ENCODE data around the gene POU6F1. TPM values are rescaled to one million over a fixed set of nuclear protein-coding genes. Genes with fewer than 3 reads are reported as not detected.
"Not testable (repeated sequence)": the region's sequence is repeated elsewhere in the genome, so short reads cannot be mapped to it uniquely, and the experiment has no call there.

Gene POU6F1
- total RNA-seq (4.6 TPM), polyA plus RNA-seq (ENCODE audit: insufficient read depth in 1 of 8, insufficient read length in 8 of 8, low replicate concordance in 1 of 8) (10 to 100 TPM in 1 of 8 donors, 1 to 10 TPM in 7; 6.5 to 10.3 (median 7.7) TPM)
- long read RNA-seq, donor 1 = 0 reads
- long read RNA-seq, donor 2 = 0 reads
- long read RNA-seq, donor 3 = 0 reads
- long read RNA-seq, donor 4, partial matches to known transcripts = 0 of 1 reads
- long read RNA-seq, donor 4, other reads (novel, unspliced or antisense) = 0 of 1 reads
- long read RNA-seq, donor 5, partial matches to known transcripts = 0 of 2 reads
- long read RNA-seq, donor 5, other reads (novel, unspliced or antisense) = 0 of 2 reads
- long read RNA-seq, donor 6, partial matches to known transcripts = 0 of 1 reads
- long read RNA-seq, donor 6, other reads (novel, unspliced or antisense) = 0 of 1 reads
- long read RNA-seq, donor 7 = 0 reads
- long read RNA-seq, donor 8, partial matches to known transcripts = 0 of 1 reads
- long read RNA-seq, donor 8, other reads (novel, unspliced or antisense) = 0 of 1 reads
- long read RNA-seq, donor 9 = 0 reads
- long read RNA-seq, donor 10, partial matches to known transcripts = 0 of 1 reads
- long read RNA-seq, donor 10, other reads (novel, unspliced or antisense) = 0 of 1 reads
- long read RNA-seq, donor 11, full-length matches to known transcripts = 2 of 2 reads
- long read RNA-seq, donor 11, partial matches to known transcripts = 0 of 2 reads
- long read RNA-seq, donor 11, other reads (novel, unspliced or antisense) = 0 of 2 reads

DNA sequence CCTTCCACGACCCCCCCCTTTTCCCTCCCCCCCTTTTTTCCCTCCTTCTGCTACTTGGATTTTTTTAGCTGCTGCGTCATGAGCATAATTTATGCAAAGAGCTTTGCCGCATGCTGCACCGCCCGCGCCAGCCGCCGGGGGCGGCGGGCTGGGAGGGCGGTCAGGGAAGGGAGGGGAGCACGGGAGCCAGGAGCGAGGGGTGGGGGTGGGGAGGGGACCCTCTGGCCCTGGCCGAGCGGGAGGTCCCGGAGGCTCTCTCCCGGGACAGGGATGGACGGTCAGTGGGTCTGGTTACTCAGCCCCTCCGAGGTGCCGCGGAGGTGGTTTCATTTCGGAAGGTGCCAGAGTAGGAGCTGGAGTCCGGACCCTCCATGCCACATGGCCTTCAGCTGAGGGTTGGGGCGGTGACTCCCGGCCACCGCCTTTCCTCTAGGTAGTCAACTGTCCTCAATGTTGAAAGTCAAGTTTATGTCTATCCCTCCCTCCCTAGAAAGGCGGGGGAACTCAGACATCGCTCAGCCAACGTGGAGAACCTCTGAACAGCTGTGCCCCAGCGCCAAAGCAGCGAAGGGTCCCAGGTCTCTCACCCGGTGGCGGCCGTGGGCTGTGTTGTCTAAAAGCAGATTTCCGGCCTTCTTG lies at the start of gene POU6F1:
POU6F1 (minus strand) TSS at position 95 of the 639 bp plus-strand sequence. CDS start 11,226 bp downstream, outside the sequence.
- Histone ChIP-seq H3K27me3 (ENCODE audit: control insufficient read depth, insufficient read depth, low read length) (no peaks in the 10 kb centered on the region), H3K9me3 (replicated peaks; ENCODE audit: control insufficient read depth, low read depth, low read length) (no peaks in the 10 kb centered on the region), H3K4me1 (ENCODE audit: control insufficient read depth, insufficient read depth, low read length) (peaks cover 15% of the 10 kb centered on the region), H3K27ac (ENCODE audit: low read length) (peak within 1 kb of the TSS; percentile 94), H3K36me3 (ENCODE audit: control insufficient read depth, insufficient read depth, low read length) (no peaks in the 10 kb centered on the region), H3K4me3 (ENCODE audit: low read length) (peak within 1 kb of the TSS; percentile 82)
- WGBS (ENCODE audit: insufficient coverage) = under 1% methylated on average over 32 of the region's 35 CpGs
- peak; percentile 95 for DNase-seq

DNA sequence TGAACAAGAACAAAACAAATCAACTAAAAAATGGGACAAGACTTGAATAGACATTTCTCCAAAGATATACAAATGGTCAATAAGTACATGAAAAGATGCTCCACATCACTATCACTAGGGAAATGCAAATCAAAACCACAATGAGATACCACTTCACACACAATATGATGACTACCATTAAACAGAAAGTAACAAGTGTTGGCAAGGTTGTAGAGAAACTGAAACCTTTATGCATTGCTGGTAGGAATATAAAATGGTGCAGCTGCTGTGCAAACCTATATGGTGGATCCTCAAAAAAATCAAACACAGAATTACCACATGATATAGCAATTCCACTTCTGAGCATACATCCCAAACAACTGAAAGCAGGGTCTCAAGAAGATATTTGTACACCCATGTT lies 47.2 kb upstream of the POU6F1 start:
- no peaks in the 10 kb centered on the region for H3K4me1 ChIP-seq (ENCODE audit: control insufficient read depth, insufficient read depth, low read length)
- H3K27me3 ChIP-seq (ENCODE audit: control insufficient read depth, insufficient read depth, low read length) = peaks cover 12% of the 10 kb centered on the region
- no peak for DNase-seq

GRCh38 chr12:51264297-51264696 lies 46.4 kb upstream of the POU6F1 start:
- no peaks in the 10 kb centered on the region for H3K36me3 ChIP-seq (ENCODE audit: control insufficient read depth, insufficient read depth, low read length)
- WGBS (ENCODE audit: insufficient coverage) = no CpG with 5 or more reads among the region's 5 CpGs
- H3K27ac ChIP-seq (ENCODE audit: low read length) = no peak overlapping the region
- H3K4me1 ChIP-seq (ENCODE audit: control insufficient read depth, insufficient read depth, low read length) = no peaks in the 10 kb centered on the region
- H3K27me3 ChIP-seq (ENCODE audit: control insufficient read depth, insufficient read depth, low read length) = peaks cover 9% of the 10 kb centered on the region
- DNase-seq = no peak
- H3K4me3 ChIP-seq (ENCODE audit: low read length) = no peak overlapping the region
- no peaks in the 10 kb centered on the region for H3K9me3 ChIP-seq (replicated peaks; ENCODE audit: control insufficient read depth, low read depth, low read length)

More for the DNA sequence above, 47.2 kb upstream of the POU6F1 start:
- no peak overlapping the region for H3K27ac ChIP-seq (ENCODE audit: low read length)
- H3K9me3 ChIP-seq (replicated peaks; ENCODE audit: control insufficient read depth, low read depth, low read length) = no peaks in the 10 kb centered on the region
- H3K36me3 ChIP-seq (ENCODE audit: control insufficient read depth, insufficient read depth, low read length) = no peaks in the 10 kb centered on the region
- no peak overlapping the region for H3K4me3 ChIP-seq (ENCODE audit: low read length)

DNA sequence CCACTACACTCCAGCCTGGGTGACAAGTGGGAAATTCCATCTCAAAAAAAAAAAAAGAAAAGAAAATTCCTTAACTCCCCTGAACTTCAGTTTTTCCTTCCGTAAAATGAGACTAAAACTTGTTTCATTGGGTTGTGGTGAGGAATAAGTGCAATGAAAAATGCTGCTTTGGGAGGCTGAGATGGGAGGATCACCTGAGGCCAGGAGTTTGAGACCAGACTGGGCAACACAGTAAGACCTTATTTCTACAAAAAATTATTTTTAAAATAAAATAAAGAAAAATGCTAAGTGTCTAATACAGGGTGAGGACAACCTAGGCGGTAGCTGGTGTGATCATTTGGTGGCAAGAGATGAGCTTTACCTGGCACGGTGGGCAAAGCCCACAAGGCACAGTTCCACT lies 45.5 kb upstream of the POU6F1 start:
- H3K9me3 ChIP-seq (replicated peaks; ENCODE audit: control insufficient read depth, low read depth, low read length) = no peaks in the 10 kb centered on the region
- no peak overlapping the region for H3K27ac ChIP-seq (ENCODE audit: low read length)
- DNase-seq = no peak
- no peaks in the 10 kb centered on the region for H3K36me3 ChIP-seq (ENCODE audit: control insufficient read depth, insufficient read depth, low read length)
- no peak overlapping the region for H3K4me3 ChIP-seq (ENCODE audit: low read length)
- WGBS (ENCODE audit: insufficient coverage) = 85% methylated on average over 2 of the region's 3 CpGs
- H3K27me3 ChIP-seq (ENCODE audit: control insufficient read depth, insufficient read depth, low read length) = peaks cover 4% of the 10 kb centered on the region
- no peaks in the 10 kb centered on the region for H3K4me1 ChIP-seq (ENCODE audit: control insufficient read depth, insufficient read depth, low read length)

DNA sequence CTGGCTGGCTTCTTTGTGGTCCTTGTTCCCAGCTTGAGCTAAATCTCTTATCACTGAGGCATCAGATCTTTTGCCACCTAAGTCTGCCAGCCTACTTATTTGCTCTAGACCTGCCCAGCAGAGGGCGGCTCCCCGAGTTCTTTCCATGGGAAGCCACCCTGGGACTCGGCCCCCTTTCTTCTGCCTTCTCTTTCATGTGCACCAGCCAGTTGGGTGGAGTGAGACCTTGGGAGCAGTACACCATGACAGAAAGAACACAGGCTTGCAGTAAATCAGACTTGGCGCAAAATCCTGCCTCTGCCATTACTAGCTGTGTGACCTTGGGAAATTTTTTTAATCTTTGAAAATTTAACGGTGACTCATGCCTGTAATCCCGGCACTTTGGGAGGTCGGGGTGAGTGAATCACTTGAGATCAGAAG lies 44.9 kb upstream of the POU6F1 start:
- WGBS (ENCODE audit: insufficient coverage) = 84% methylated on average over 4 of the region's 7 CpGs
- no peak overlapping the region for H3K4me3 ChIP-seq (ENCODE audit: low read length)
- no peak for DNase-seq
- H3K27me3 ChIP-seq (ENCODE audit: control insufficient read depth, insufficient read depth, low read length) = peaks cover 4% of the 10 kb centered on the region
- H3K9me3 ChIP-seq (replicated peaks; ENCODE audit: control insufficient read depth, low read depth, low read length) = no peaks in the 10 kb centered on the region
- no peaks in the 10 kb centered on the region for H3K36me3 ChIP-seq (ENCODE audit: control insufficient read depth, insufficient read depth, low read length)
- no peak overlapping the region for H3K27ac ChIP-seq (ENCODE audit: low read length)
- no peaks in the 10 kb centered on the region for H3K4me1 ChIP-seq (ENCODE audit: control insufficient read depth, insufficient read depth, low read length)

DNA sequence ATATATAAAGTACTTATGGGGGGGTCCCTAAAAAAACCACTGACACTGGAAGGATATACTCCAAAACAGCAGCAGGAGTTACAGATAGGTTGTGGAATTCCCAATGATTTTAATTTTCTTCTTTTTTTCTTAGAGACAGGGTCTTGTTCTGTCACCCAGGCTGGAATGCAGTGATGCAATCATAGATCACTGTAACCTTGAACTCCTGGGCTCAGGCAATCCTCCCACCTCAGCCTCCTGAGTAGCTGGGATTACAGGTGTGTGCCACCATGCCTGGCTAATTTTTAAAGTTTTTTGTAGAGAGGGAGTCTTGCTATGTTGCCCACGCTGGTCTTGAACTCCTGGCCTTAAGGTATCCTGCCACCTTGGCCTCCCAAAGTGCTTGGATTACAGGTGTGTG lies 41.7 kb upstream of the POU6F1 start:
- H3K36me3 ChIP-seq (ENCODE audit: control insufficient read depth, insufficient read depth, low read length); H3K4me1 ChIP-seq (ENCODE audit: control insufficient read depth, insufficient read depth, low read length); DNase-seq; H3K27ac ChIP-seq (ENCODE audit: low read length); H3K27me3 ChIP-seq (ENCODE audit: control insufficient read depth, insufficient read depth, low read length); H3K4me3 ChIP-seq (ENCODE audit: low read length); H3K9me3 ChIP-seq (replicated peaks; ENCODE audit: control insufficient read depth, low read depth, low read length): not testable (repeated sequence)
- WGBS (ENCODE audit: insufficient coverage) = no CpG with 5 or more reads among the region's 1 CpG

DNA sequence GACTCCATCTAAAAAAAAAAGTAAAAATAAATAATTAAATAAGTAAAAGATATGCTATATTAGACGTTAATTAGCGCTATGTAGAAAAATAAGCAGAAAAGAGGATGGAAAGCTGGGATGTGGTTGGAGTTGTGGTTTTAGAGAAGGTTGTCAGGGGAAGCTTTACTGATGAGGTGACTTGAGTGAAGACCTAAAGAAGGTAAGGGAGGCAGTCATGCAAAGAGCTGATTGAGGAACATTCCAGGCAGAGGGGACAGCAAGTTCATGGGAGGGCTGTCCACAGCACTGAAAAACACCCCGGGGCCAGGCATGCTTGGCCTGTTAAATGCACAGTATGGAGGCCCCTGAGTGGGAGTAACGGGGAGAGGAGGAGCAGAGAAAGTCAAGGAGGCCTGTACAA lies 36.7 kb upstream of the POU6F1 start:
- Histone ChIP-seq H3K4me1 (ENCODE audit: control insufficient read depth, insufficient read depth, low read length) (no peaks in the 10 kb centered on the region), H3K27me3 (ENCODE audit: control insufficient read depth, insufficient read depth, low read length) (no peaks in the 10 kb centered on the region), H3K4me3 (ENCODE audit: low read length) (no peak overlapping the region), H3K9me3 (replicated peaks; ENCODE audit: control insufficient read depth, low read depth, low read length) (no peaks in the 10 kb centered on the region), H3K27ac (ENCODE audit: low read length) (no peak overlapping the region), H3K36me3 (ENCODE audit: control insufficient read depth, insufficient read depth, low read length) (no peaks in the 10 kb centered on the region)
- DNase-seq = no peak
- 76% methylated on average over 4 of the region's 4 CpGs for WGBS (ENCODE audit: insufficient coverage)

DNA sequence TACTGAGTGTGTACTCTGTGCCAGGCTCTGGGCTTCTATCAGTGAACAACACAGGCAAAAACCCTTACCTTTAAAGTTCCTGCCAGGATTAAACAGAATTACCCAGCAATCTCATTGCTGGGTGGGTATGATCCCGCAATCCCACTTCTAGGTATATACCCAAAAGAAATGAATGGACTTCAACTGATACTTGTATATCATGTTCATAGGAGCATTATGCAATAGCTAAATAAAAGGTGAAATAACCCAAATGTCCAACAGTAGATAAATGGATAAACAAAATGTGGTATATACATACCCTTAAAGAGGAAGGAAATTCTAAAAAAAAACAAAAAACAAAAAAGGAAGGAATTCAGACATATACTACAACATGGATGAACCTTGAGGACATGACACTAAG lies 35.4 kb upstream of the POU6F1 start:
- no peak for DNase-seq
- no peaks in the 10 kb centered on the region for H3K9me3 ChIP-seq (replicated peaks; ENCODE audit: control insufficient read depth, low read depth, low read length)
- no peaks in the 10 kb centered on the region for H3K4me1 ChIP-seq (ENCODE audit: control insufficient read depth, insufficient read depth, low read length)
- no peaks in the 10 kb centered on the region for H3K27me3 ChIP-seq (ENCODE audit: control insufficient read depth, insufficient read depth, low read length)
- H3K4me3 ChIP-seq (ENCODE audit: low read length) = no peak overlapping the region
- H3K36me3 ChIP-seq (ENCODE audit: control insufficient read depth, insufficient read depth, low read length) = no peaks in the 10 kb centered on the region
- H3K27ac ChIP-seq (ENCODE audit: low read length) = no peak overlapping the region
- WGBS (ENCODE audit: insufficient coverage) = no CpG with 5 or more reads among the region's 1 CpG

GRCh38 chr12:51247523-51248206 lies 29.8 kb upstream of the POU6F1 start:
- DNase-seq = no peak
- Histone ChIP-seq H3K4me1 (ENCODE audit: control insufficient read depth, insufficient read depth, low read length) (peaks cover 4% of the 10 kb centered on the region), H3K27me3 (ENCODE audit: control insufficient read depth, insufficient read depth, low read length) (no peaks in the 10 kb centered on the region), H3K27ac (ENCODE audit: low read length) (no peak overlapping the region), H3K4me3 (ENCODE audit: low read length) (no peak overlapping the region), H3K36me3 (ENCODE audit: control insufficient read depth, insufficient read depth, low read length) (peaks cover 13% of the 10 kb centered on the region), H3K9me3 (replicated peaks; ENCODE audit: control insufficient read depth, low read depth, low read length) (no peaks in the 10 kb centered on the region)
- WGBS (ENCODE audit: insufficient coverage) = 74% methylated on average over 7 of the region's 14 CpGs

All from muscle of leg (tissue), 16 donors.